HG02981 (cell line): ENCODE results near the gene SOD3.

ENCODE experiments used
- ATAC-seq: cut with Tn5 transposase; IDR thresholded peaks from one replicate; pipeline ENCODE4 v1.9.1; 2021; ENCODE audit warnings: mild to moderate bottlenecking, moderate library complexity; ENCODE audit not compliant: unreplicated experiment

The SOD3 gene

DNA sequence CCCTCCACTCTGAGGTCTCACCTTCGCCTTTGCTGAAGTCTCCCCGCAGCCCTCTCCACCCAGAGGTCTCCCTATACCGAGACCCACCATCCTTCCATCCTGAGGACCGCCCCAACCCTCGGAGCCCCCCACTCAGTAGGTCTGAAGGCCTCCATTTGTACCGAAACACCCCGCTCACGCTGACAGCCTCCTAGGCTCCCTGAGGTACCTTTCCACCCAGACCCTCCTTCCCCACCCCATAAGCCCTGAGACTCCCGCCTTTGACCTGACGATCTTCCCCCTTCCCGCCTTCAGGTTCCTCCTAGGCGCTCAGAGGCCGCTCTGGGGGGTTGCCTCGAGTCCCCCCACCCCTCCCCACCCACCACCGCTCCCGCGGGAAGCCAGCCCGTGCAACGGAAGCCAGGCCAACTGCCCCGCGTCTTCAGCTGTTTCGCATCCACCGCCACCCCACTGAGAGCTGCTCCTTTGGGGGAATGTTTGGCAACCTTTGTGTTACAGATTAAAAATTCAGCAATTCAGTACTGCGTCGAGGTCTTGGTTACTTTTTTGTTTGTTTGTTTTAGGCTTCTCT, 5.0 kb downstream of the SOD3 start:
- no peak for ATAC-seq

DNA sequence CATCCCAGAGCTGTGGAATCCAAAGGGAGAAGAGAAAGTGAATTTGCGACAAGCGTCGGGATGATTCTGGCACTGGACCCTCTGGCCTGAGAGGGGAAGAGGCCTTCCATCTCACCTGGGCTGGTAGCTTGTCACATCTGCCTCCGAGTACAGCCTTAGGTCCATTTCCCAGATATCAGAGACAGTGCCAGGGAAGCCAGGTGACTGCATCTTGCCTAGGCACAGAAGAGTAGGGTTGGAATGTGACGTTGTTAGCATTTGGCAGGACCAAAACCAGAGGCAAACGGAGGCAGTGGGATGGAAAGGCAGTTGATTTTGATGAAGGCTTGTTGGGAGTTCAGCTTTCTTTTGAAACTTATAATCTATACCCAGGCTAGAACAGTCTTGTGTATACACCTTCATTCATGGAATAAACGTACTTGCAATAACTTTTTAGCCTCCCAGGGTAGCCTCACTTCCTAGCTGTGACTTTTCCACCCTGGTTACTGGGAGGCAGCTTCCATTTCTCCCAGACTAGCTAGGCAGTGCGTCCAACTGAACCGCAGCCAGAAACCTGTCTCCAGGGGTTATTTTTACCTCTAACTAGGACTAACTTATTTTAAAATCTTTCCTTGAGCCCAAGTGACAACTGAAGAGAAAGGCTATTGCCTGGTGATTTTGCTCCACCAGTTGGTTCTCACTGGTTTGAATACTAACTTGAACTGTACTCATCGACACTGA, 5.9 kb downstream of the SOD3 start:
- ATAC-seq: no peak

DNA sequence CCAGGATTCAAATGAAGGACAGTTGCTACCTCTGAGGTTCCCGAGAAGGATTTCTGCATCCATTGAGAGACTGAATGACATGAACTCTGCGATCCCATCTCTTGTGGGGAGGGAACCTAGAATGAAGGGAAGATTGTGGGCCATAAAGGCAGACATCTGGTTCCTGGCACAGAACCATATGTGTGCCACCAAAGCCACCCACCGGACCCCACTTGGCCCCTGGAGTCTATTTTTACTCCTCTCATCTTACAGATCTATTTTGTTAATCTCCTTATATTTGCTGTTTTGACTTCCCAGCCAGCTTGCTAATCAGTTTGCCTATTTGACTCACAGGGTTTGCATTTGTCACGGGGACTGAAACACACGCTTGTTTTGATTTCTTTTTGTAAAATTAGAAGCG, 7.3 kb downstream of the SOD3 start:
- no peak for ATAC-seq

DNA sequence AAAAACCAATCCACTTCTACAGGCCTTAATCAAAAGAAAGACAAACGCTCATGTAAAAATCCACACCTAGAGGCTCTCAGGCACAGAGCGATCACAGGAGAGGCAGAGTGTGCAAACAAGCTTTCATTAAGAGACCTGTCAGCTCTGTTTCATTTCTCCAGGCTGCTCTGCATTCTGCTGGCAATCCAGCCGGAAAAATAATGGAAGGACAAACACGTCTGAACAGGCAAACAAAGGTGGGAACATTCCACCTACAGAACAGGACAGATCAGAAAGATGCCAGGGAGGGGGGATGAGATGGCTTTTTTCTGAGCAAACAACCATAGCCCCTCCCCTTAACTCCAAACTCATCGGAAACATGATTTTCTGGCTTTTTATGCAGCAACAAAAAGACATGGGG, 9.7 kb downstream of the SOD3 start:
- no peak for ATAC-seq

DNA sequence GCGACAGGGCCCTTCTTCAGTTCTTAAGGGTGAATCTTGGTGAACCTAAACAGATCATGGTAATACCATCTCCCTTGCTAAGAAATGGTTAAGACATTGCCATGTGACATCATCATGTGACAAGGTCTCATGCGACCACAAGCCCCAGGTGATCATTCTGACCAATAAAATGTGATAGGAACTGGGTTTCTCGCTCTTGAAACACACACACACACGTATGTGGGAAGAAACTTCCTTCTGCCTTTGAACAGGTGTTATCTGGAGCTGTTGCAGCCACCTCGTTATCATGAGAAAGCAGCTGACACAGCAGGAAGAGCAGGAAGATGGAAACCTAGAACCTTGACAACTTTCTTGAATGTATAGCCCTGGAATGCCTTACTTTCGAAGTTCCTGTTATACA, 10.2 kb downstream of the SOD3 start:
- no peak for ATAC-seq

DNA sequence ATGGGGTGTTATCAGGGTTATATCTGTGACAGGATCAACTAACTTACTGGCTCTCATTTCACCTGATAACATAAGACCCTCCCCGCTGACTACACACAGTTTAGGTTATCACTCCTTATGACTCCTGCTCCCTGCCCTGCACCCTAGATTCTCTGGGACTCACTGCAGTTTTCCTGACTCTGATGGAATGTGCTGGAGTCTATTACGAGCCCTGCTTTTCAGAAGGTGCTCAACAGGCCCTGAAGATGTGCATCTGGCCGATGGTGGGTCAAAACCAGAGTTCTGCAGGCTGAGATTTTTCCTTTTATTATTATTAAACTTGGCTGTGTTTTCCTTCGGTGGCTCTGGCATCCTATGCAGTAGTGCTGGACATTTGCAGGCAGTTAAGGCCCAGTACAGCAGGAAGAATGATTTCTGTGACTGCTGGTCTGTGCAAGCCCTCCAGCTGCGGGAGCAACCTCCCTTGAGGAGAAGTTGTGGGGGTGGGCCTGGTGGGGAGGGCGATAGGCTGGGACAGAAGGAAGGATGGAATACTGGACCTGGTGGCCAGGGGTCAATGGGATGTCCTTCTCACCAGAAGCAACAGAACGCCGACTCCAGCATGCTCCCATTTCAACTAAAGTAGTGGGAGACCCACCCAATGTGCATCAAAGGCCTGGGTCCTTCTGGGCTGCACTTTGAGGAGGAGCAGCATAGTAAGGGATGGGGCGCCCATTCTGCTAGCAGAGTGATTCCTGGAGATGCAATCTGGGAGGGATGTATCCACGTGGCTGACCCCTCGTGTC, 11.0 kb downstream of the SOD3 start:
- no peak for ATAC-seq

DNA sequence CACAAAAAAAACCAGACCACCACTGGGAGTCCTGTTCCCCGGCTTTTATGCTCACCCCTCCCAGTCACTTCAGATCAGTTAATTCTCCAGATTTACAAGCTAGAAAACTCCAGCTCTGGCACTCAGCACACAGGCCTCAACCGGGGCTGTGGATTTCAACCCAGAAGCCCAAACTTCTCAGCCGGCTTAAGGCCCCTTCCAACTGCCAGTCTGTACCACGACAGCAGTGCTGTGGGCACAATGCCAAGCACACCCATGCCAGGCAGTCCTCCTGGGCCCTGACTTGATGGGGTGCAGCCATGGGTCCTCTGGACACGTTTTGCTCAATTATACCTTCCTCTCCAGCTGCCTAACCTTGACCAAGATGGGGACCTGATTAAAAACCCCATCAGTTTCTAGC, 12.2 kb downstream of the SOD3 start:
- no peak for ATAC-seq

DNA sequence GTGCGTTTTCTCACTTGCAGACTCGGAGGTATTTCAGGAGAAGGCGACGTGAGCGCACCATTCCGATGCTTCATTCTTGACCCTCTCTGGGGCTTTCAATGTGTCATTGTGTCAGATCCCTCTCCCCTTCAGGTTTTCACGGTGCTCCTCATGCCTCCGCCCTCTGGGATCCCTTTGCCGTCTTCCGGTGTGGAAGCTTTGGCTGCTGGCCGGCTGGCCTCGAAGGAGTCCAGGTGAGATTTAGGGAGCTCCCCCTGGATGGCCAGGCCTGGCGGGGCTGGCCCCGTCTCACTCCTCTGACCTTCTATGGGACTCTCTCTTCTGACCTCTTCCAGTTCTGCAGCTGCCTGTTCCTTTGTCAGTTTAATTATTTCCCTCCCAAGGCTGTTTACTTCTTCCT, 12.9 kb downstream of the SOD3 start:
- no peak for ATAC-seq

DNA sequence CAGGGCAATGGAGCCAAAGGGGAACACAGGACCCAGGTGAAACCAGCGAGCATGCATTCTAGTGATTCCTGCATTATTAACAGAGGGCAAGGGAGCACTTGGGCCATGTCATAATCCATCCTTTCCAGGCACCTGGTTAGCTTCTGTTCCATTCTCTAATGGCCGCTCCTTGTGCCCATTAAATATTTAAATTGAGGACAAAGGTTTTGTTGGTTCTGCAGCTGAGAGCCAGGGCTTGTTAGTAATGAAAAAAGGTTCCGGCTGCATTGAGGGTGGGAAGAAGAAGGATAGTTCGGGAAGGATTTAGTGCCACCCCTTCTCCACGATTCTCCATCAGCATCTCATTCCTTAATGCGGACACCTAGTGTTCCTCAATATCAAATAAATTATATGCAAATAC, 13.6 kb downstream of the SOD3 start:
- no peak for ATAC-seq

DNA sequence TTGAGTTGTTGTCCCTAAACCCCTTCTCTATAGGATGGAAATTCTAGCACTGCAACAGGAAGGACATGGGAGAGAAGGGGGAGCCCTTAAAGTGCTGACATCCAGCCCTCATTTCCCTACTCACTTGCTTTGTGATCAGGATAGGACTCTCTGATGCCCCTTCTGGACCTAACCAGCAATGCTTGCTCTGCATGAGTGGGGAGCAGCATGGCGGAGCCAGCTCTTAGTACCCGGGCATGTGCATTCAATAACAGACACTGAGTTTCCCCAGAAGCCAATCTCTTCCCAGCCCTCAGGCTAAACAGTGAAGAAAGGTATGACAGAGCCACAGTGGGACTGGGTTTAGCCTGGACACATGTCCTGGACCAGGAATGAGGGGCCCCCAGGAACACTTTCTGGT, 14.0 kb downstream of the SOD3 start:
- no peak for ATAC-seq

DNA sequence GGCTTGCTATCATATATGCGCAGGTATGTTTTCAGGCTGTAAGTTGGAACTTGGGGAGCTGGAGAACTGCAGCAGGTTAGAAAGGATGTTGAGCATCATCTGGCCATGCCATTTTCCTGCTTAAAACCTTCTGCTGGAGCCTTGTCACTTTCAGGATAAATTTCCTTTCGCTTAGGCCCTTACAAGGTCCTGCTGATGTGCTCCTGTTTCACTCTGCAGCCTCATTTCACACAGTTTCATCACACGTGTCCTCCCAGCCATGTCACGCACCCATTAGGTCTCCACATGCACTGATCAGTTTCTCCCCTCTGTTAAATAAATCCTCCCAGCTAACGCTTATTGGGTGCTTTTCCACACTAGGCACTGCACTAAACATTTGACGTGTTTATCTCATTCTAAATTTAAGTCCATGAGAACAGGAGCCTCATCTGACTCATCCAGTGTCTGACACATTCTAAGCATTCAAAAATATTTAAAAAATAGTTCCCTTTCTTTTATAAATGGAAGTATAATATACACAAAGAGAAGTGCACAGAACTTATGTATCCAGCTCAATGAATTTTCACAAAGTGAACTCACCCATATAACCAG, 14.5 kb downstream of the SOD3 start:
- ATAC-seq: no peak

DNA sequence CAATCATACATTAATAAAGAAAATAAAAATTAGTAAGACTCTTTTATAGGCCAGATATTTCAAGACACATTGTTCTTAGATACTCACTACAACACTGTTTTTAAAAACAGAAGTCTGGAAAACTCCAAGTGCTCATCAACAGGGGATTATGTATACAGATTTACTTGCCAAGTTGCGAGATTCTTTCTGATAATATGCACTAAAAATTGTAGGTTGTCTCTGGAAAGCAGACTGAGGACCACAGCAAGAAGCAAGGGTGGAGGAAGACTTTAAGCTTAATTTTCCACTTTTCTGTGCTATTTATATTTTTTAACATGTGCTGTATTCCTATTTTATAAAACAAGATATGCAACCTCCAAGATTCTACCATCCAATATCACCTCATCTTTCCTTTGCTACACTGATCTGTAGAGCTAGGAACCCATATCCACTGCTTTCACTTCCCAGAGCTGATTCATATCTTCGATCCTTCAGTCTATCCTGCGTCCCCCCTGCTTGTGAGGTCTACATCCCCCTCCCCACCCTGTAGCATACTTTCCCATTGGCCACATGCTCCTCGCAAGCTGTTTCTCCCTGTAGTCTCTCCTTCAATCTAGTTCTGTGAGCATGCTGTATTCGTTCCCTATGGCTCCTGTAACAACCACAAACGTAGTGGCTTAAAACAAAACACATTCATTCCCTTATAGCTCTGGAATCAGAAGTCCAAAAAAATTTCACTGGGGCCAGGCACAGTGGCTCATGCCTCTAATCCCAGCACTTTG, 15.7 kb downstream of the SOD3 start:
- ATAC-seq: no peak

DNA sequence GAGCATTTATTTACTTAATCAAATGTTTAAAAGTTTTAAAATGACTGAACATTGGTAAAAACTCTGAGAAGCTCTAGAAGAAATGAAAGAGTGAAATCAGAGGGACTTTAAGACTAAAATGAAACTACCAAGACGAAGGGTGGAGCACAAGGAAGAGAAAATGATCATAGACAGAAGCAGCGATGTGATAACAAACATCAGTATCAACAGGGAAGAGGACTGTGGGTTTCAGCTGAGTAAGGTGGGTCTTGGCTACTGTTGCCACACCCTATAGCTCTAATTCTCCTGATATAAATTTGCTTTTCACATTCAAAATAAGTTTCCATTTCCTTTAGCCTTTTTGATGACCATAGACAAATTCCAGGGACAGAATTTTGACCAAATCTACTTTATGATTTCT, 18.4 kb downstream of the SOD3 start:
- ATAC-seq: no peak

DNA sequence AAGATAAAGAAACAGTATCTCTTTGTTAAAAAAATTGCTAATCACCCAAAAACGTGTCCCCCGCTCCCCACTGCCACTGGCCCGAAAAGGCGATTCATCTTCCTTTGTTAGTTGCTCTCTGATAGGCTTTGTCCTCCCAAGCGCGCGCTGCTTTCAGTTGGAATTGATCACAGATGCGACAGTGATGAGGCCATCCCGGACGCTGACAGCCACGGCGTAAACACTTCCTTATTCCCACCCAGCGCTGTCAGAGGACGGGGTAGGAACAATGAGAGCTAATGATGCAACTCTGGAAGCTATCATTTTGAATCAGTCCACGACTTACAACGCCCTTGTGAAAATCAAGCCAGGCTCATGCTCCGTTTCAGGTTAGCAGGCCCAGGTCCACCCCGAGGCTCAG, 21.4 kb downstream of the SOD3 start:
- ATAC-seq: no peak

DNA sequence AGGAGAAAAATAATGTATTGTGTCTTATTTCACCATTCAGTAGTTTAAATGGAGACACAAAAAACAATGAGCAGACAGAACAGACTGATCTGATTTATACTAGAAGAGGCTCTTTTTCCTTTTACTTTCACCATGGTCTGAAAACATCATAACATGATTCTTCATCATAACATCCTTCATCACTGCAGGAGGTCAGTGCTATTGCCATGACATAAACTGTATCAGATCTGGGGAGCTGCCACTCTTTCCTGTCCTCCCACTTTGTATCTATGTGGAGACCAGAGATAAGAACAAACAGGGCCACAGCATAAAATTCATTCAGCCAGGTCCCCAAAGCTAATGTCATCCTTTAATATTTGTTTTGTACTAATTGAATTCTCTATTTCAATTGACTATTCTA, 25.2 kb downstream of the SOD3 start:
- ATAC-seq: no peak

DNA sequence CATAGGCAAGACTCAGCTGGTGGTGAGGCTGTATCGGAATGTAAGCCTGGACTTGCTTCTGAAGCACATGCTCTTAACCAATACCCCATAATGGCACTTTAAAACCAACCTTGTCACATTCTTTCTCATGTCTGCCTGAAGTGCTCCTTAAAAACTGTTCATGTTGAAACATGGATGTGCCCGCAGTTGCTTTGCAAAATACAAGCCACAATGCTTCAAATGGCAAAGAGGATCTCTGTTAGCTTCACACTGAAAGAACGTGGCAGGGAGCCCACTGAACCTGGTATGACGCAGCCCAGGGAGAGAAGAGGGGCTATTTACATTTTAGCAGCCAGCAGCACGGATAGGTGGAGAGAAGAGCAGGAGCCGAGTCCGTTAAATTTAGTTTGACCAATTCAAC, 29.3 kb downstream of the SOD3 start:
- ATAC-seq: no peak

DNA sequence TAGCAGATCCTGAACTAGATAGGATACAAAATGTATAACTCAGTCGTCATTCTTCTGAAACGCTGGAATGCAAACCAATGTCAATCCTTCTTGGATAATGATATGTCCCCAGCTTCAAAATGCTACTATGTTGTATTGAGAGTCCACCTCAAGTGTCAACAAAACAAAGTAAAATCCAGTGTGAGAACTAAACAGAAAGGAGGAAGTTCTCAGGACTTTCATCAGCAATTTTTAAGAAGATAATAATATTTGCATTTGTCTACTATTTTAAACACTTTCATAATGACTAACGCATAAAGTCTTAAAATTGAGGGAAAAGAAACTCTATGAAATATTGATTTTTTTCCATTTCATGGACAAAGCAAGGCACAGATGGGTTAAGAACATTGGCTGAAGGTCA, 36.3 kb downstream of the SOD3 start:
- ATAC-seq: no peak

DNA sequence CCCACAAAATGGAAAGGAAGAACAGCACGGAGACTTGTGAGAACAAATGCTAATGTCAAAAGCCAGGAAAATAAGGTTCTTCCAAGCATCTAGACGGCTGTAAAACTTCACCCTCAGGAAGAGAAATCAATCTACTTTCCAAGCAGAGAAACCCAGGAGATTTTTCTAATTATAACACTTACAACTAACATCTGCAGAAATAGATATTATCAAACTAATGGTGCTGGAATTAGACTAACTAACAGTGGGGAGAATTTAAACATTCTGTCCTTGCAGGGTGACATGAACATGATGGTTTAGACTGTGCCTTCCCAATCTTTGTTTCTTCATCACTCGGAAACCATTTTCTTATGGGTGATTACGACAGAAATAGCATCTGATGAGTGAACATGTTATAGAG, 40.3 kb downstream of the SOD3 start:
- ATAC-seq: no peak

DNA sequence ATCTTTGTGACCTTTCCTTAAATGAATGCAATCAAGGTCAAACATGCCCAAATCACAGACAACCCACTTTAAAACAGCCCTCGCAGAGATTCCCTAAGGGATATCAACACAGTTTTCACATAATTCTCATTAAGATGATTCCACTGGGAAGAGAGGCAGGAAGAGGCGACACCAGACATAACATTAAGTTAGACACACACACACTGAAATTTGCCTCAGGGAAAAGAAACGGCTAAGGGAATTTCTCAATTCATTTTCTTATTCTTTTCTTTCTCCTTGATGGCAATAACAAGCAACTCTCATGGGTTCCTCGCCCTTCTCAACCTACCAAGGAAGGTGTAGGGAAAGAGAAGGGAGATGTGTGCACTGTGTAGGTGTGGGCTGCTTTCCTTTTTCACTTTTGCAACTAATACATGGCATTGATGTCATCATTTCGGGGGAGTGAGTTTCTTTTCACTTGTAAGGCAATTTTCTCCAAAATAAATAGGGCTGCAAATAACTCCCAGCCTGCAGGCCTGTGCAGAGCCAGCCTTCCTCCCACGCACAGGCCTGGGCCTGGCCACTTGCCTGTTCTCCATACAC, 41.4 kb downstream of the SOD3 start:
- no peak for ATAC-seq

DNA sequence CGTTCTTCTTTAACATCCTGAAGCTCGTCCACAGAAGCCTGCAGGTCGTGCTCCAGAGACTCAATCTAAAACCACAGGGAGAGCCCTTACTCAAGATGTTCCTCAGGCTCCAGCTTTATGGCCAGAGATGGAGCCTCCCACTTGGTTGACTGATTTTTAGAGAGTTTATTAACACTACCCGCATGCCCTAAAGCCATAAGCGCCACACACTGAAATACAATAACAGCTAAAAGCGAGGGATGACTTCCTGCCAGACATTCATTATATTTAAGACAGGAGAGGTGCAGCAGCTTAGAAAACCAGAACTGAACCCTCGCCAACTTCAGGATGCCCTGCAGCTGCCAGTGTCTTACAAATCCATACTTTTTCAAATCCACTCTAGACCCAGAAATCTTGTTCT, 42.0 kb downstream of the SOD3 start:
- no peak for ATAC-seq

DNA sequence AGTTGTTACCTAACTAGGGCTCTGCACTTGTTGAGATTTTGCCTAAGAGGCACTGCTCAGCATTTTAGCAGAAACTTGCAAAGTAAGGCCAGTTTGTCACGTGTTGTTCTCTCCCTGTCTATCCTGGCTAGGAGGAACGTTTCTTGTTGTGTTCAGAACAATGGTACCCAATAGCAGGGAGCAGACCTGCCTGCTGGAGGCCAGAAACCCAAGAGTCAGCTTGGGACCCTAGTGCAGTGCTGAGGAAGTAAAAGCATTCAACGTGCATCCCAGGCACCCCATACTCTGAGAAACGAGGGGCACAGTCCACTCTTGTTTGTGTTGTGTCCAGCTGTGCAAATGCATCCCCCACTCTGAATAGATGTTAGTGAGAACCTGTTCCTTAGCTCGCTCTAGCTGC, 42.4 kb downstream of the SOD3 start:
- no peak for ATAC-seq
